HG03520 (cell line): ENCODE results near the gene SUCLG2.
"Not testable (repeated sequence)": the region's sequence is repeated elsewhere in the genome, so short reads cannot be mapped to it uniquely, and the experiment has no call there.

Source experiments
- ATAC-seq: cut with Tn5 transposase; IDR thresholded peaks from one replicate; pipeline ENCODE4 v1.9.1; 2021; ENCODE audit warnings: mild to moderate bottlenecking, moderate library complexity; ENCODE audit not compliant: unreplicated experiment

Gene SUCLG2

GRCh38 chr3:67610458-67610857, 44.0 kb downstream of the SUCLG2 start:
- ATAC-seq: no peak

- ATAC-seq: no peak
Observed at GRCh38 chr3:67609709-67610108, 44.7 kb downstream of the SUCLG2 start.

- ATAC-seq: no peak
Observed at GRCh38 chr3:67608034-67608433, 46.4 kb downstream of the SUCLG2 start.

GRCh38 chr3:67605377-67605776, 49.0 kb downstream of the SUCLG2 start:
- ATAC-seq: no peak

GRCh38 chr3:67602816-67603215, 51.6 kb downstream of the SUCLG2 start:
- no peak for ATAC-seq

- no peak for ATAC-seq
Observed at GRCh38 chr3:67601919-67602608, 52.3 kb downstream of the SUCLG2 start.

- no peak for ATAC-seq
Observed at GRCh38 chr3:67601385-67601784, 53.0 kb downstream of the SUCLG2 start.

- ATAC-seq: no peak
Observed at GRCh38 chr3:67599821-67600220, 54.6 kb downstream of the SUCLG2 start.

GRCh38 chr3:67598814-67599556, 55.4 kb downstream of the SUCLG2 start:
- ATAC-seq: no peak

- no peak for ATAC-seq
Observed at GRCh38 chr3:67595424-67595823, 59.0 kb downstream of the SUCLG2 start.

- ATAC-seq: no peak
Observed at GRCh38 chr3:67593761-67594234, 60.6 kb downstream of the SUCLG2 start.

GRCh38 chr3:67592057-67592456, 62.4 kb downstream of the SUCLG2 start:
- ATAC-seq: no peak

GRCh38 chr3:67587811-67588210, 66.6 kb downstream of the SUCLG2 start:
- no peak for ATAC-seq

- ATAC-seq: no peak
Observed at GRCh38 chr3:67587301-67587700, 67.1 kb downstream of the SUCLG2 start.

- not testable (repeated sequence) for ATAC-seq
Observed at GRCh38 chr3:67584608-67585007, 69.8 kb downstream of the SUCLG2 start.

GRCh38 chr3:67580430-67581000, 73.9 kb downstream of the SUCLG2 start:
- no peak for ATAC-seq

- ATAC-seq: no peak
Observed at GRCh38 chr3:67578416-67578815, 76.0 kb downstream of the SUCLG2 start.

GRCh38 chr3:67576441-67576840, 78.0 kb downstream of the SUCLG2 start:
- no peak for ATAC-seq

GRCh38 chr3:67569324-67569723, 85.1 kb downstream of the SUCLG2 start:
- ATAC-seq: no peak

GRCh38 chr3:67567893-67568292, 86.5 kb downstream of the SUCLG2 start:
- no peak for ATAC-seq

GRCh38 chr3:67564973-67565372, 89.4 kb downstream of the SUCLG2 start:
- ATAC-seq: no peak

- ATAC-seq: no peak
Observed at GRCh38 chr3:67564008-67564407, 90.4 kb downstream of the SUCLG2 start.
